Activated T-cell treated with anti-CD3 and anti-CD28 coated beads, Interleukin-2, amount 50 U/mL, for 1 hour (primary cell): Measurements from ENCODE around the gene LINGO4.
"Not testable (repeated sequence)": the region's sequence is repeated elsewhere in the genome, so short reads cannot be mapped to it uniquely, and the experiment has no call there.

Experiments
- DNase-seq: peaks from one replicate; pipeline ENCODE4 v3.0.0-alpha.2; 2020

The LINGO4 gene

GRCh38 chr1:151809985-151810556, 4.9 kb upstream of the LINGO4 start:
- no peak for DNase-seq

- no peak for DNase-seq
Observed at GRCh38 chr1:151809290-151809984, 4.2 kb upstream of the LINGO4 start.

GRCh38 chr1:151807766-151808165, 2.5 kb upstream of the LINGO4 start:
- no peak for DNase-seq

GRCh38 chr1:151807131-151807530, 1.9 kb upstream of the LINGO4 start:
- DNase-seq, result no peak

- DNase-seq, result no peak
Observed at GRCh38 chr1:151806170-151806569, 951 bp upstream of the LINGO4 start.

- no peak for DNase-seq
Observed at GRCh38 chr1:151803915-151804314, 1.3 kb downstream of the LINGO4 start.

- no peak for DNase-seq
Observed at GRCh38 chr1:151803164-151803563, 2.1 kb downstream of the LINGO4 start.

GRCh38 chr1:151802372-151802771, 2.8 kb downstream of the LINGO4 start:
- no peak for DNase-seq

- DNase-seq, result no peak
Observed at GRCh38 chr1:151801846-151802245, 3.4 kb downstream of the LINGO4 start.

GRCh38 chr1:151801310-151801820, 3.9 kb downstream of the LINGO4 start:
- DNase-seq, result no peak

- DNase-seq, result no peak
Observed at GRCh38 chr1:151800830-151801229, 4.4 kb downstream of the LINGO4 start.

- no peak for DNase-seq
Observed at GRCh38 chr1:151799179-151800022, 5.8 kb downstream of the LINGO4 start.

GRCh38 chr1:151798571-151798970, 6.6 kb downstream of the LINGO4 start:
- no peak for DNase-seq

GRCh38 chr1:151790940-151791651, 14.1 kb downstream of the LINGO4 start:
- DNase-seq, result no peak

- peak; percentile 95 for DNase-seq
Observed at GRCh38 chr1:151790071-151790939, 14.9 kb downstream of the LINGO4 start, which contains the start of gene TDRKH. Gene TDRKH (minus strand): TSS chr1:151790500. CDS start chr1:151783022, 7,478 bp downstream.

GRCh38 chr1:151787689-151788088, 17.5 kb downstream of the LINGO4 start:
- DNase-seq, result no peak

GRCh38 chr1:151783796-151784195, 21.4 kb downstream of the LINGO4 start:
- DNase-seq, result no peak

GRCh38 chr1:151782741-151783140, 22.5 kb downstream of the LINGO4 start:
- DNase-seq, result no peak

GRCh38 chr1:151782026-151782425, 23.2 kb downstream of the LINGO4 start:
- not testable (repeated sequence) for DNase-seq

GRCh38 chr1:151780736-151781135, 24.5 kb downstream of the LINGO4 start:
- not testable (repeated sequence) for DNase-seq

- DNase-seq, result no peak
Observed at GRCh38 chr1:151779852-151780251, 25.4 kb downstream of the LINGO4 start.

- DNase-seq, result no peak
Observed at GRCh38 chr1:151777317-151777716, 27.9 kb downstream of the LINGO4 start.
